ENCODE data around the gene TXN2. TPM values are rescaled to one million over a fixed set of nuclear protein-coding genes. Genes with fewer than 3 reads are reported as not detected.
"Not testable (repeated sequence)": the region's sequence is repeated elsewhere in the genome, so short reads cannot be mapped to it uniquely, and the experiment has no call there.

TXN2 gene, protein sequence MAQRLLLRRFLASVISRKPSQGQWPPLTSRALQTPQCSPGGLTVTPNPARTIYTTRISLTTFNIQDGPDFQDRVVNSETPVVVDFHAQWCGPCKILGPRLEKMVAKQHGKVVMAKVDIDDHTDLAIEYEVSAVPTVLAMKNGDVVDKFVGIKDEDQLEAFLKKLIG
- total RNA-seq = 100 to 1,000 TPM; 117 to 124 TPM

DNA sequence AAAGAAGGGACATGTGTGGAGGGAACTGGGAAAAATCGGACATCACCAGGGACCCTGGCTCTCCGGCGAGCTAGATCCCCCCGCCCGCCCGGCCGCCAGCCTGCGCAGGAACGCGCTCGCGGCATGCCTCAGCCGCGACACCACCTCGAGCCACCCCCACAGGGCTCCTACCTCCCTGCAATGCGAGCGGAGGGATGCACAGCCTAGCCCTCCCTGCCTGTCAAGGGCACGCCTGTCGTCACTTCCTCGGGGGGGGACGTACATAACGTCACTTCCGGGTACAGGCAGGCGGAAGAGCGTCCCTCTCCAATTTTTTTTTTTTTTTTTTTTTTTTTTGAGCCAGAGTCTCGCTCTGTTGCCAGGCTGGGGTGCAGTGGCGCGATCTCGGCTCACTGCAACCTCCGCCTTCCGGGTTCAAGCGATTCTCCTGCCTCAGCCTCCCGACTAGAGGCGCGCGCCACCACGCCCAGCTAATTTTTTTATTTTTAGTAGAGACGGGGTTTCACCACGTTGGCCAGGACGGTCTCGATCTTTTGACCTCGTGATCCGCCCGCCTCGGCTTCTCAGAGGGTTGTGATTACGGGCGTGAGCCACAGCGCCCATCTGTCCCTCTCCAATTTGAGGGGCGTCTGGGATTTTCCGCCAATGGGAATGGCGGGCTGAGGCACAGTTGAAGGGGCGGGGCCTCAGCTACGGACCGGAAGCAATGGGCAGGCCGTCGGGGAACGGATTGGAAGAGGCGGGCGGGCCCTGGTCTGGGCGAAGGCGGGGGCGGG is at the start of gene TXN2:
TSS of gene TXN2 (minus strand) at position 248 of the 776 bp plus-strand sequence. CDS start 803 bp downstream, outside the sequence.
- POLR2A ChIA-PET = interaction anchor here (0.7 to 1.4 kb wide), 6 partner anchors 11 to 150 kb away, joined by 3 to 8 read pairs (median 4); partner anchors contain the start of genes EIF3D and FOXRED2

DNA sequence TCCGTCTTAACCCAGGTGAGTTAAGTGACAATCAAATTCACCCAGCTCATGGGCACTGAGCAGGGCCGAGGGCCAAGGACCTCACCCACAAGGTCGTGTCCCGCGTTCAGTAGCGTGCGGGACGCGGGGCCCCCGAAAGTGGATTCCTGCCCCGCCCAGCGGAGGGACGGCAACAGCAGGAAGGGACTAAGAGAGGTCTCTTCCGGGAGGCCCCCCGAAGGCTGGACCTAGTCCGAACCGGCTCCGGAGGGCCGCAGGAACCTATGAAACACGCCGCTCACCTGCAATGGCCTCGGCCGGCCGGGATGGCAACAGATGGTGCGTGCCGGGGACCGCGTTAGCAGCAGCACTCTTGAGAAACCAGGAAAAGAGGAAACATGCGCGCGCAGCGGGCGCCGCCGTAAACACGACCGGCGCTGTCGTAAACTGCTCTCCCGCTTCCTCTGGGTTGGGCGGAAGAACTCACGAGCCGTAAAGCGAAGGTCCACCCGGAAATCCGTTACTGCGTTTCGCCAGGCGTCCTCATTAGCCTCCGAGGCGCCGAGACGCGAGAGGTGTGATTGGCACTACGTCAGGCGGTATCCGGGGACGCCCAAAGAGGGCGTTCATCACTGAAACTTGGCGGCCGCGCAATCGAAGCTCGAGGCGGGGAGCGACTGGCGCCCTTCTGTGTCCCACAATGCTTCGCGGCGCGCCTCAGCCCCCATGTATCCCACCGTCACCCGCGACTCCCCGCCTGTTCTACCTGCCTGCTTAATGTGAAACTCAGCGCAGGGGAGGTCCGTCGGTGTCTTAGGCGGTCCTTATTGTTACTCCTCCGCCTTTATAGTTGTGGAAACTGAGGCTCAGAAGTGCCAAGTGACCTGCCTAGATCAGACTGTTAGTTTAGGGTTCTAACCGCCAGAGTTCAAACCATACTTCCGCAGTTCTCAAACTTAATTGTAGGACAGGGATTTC is 47.6 kb upstream of the TXN2 start, which contains the start of gene EIF3D:
TSS of gene EIF3D (minus strand) at position 372 of the 957 bp plus-strand sequence. CDS start 3,045 bp downstream, outside the sequence.
- ChIA-PET POLR2A (interaction anchor here (0.5 to 2.9 kb wide), 7 partner anchors 17 to 579 kb away, joined by 3 to 13 read pairs (median 4); partner anchors contain the start of genes FOXRED2, IFT27 and TXN2), CTCF (interaction anchor here (0.5 to 1.6 kb wide), 5 partner anchors 13 to 229 kb away, joined by 3 to 7 read pairs (median 3); no protein-coding TSS in a partner anchor)

More for the DNA sequence above, at the start of gene TXN2:
- CTCF ChIA-PET = interaction anchor here (1.3 to 1.7 kb wide), 2 partner anchors 11 to 24 kb away, joined by 4 to 8 read pairs; no protein-coding TSS in a partner anchor

DNA sequence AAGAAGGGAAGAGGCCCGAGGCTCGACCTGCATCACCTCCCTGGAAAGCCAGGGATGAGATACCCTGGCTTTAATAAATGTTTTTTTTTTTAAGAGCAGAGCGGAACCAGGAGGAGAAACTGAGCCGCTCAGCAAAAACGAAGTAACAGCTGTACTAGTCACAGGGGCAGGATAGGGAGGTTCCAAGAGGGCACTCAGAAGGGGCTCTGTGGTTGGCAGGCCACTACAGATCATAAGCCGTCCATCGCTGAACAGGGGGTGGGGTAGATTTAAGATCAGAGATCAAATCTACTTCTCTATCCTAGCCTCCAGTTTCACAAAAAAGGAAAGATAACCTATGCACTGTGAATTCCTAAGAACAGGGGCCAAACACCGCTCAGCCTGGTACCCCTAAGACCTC is 46.9 kb upstream of the TXN2 start:
- ChIA-PET CTCF (interaction anchor here (0.8 to 1.2 kb wide), 2 partner anchors 17 to 21 kb away, joined by 3 to 4 read pairs; partner anchors contain the start of gene FOXRED2), POLR2A (interaction anchor here (0.6 to 2.9 kb wide), 3 partner anchors 21 to 705 kb away, joined by 3 to 13 read pairs (median 3); partner anchors contain the start of gene FOXRED2)

DNA sequence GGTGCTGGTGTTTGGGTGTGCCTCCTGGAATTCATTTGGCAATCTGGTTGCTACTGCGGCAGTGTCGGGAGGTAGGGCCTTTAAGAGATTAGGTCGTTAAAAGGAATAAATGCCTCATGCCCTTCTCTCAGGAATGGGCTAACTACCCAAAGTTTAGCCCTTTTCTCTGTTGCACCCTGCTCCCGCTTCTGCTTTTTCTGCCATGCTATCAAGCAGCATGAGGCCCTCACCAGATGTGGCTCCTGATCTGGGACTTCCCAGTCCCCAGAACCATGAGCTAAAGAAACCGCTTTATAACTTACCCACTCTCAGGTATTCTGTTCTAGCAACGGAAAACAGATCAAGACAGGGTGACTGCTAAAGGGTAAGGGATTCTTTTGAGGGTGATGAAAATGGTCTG is 41.2 kb upstream of the TXN2 start:
- CTCF ChIA-PET = interaction anchor here (1.8 kb wide), 1 partner anchor 12 kb away, joined by 4 read pairs; no protein-coding TSS in a partner anchor
- POLR2A ChIA-PET = no interaction called here

DNA sequence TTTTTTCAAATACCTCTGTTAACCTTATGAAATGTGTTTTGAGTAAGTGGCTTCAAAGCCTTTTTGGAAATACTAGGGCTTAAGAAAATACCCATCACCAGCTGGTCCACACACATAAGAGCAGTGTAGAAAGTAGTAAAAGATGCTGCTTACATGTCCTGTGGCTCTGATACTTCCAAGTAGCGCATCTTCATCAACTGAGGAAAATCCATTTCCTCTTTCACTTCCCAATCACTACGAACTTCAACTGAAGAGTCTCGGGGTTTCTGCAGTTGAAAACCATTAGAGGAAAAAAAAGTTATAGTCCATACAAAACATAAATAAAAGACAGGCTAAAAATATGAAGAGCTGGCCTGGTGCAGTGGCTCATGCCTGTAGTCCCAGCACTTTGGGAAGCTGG is 39.0 kb upstream of the TXN2 start:
- ChIA-PET CTCF (interaction anchor here (0.6 kb wide), 1 partner anchor 180 kb away, joined by 4 read pairs; no protein-coding TSS in a partner anchor), POLR2A (interaction anchor here (1.0 kb wide), 1 partner anchor 12 kb away, joined by 3 read pairs; no protein-coding TSS in a partner anchor)

DNA sequence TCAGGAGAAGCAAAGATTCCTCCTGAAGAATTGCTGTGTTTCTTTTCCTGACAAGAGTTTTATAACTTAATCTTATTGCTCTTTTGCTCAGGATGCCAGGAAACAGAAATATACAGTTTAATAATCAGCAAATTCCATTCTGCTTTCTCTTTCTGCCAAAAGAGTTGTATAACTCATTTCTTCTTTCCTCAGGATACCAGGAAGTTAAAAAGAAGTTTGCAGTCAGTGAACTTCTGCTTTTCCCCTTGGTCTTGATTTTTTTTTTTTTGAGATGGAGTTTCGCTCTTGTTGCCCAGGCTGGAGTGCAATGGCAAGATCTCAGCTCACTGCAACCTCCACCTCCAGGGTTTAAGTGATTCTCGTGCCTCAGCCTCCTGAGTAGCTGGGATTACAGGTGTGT is 38.5 kb upstream of the TXN2 start:
- CTCF ChIA-PET, POLR2A ChIA-PET: not testable (repeated sequence)

DNA sequence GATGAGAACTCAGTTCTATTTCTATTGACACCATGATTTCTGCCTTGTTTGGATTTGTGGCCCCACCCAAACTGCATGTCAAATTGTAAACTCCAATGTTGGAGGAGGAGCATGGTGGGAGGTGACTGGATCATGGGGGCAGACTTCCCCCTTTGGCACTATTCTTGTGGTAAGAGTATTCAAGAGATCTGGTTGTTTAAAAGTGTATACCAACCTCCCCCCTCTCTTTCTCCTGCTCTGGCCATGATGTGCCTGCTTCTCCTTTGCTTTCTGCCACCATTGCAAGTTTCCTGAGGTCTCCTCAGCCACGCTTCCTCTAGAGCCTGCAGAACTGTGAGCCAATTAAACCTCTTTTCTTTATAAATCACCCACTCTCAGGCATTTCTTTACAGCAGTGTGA is 33.3 kb upstream of the TXN2 start:
- ChIA-PET POLR2A (no interaction called here), CTCF (no interaction called here)

DNA sequence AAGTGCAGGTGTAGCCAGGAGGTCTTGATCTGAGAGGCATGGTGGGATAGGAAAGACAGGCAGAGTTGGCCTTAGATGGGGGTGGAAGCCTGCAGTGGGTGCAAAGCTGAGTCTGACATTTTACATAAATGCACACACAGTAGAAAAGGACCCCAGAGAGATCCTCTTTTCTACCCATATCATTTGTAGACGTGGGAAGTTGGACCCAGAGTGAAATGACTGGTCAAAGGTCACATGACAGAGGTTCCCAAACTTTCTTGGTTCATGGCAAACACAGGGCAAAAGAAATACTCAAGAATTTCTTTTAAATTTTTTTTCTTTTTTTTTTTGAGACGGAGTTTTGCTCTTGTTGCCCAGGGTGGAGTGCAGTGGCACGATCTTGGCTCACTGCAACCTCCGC is 31.6 kb upstream of the TXN2 start:
- ChIA-PET CTCF (no interaction called here), POLR2A (no interaction called here)

DNA sequence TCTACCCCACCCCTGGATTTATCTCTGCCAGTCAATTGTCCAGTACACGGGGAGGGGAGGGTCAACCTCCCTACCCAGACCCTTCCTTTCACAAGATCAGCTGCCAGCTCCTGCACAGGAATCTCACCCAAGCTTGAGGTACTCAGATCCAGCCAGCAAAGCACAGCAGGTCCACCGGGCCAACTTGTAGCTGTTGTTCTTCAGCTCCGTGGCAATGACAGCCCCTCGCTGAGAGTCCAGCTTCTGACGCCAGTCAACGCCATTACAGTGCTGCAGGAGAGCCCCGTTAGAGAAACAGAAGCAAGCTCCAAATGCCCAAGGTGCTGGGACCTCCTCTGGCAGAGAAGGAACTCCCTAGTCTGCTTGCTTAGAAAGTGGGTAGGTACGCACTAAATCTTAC is 30.9 kb upstream of the TXN2 start:
- ChIA-PET CTCF (no interaction called here), POLR2A (interaction anchor here (1.0 kb wide), 1 partner anchor 17 kb away, joined by 3 read pairs; the partner anchor contains the start of gene EIF3D)

DNA sequence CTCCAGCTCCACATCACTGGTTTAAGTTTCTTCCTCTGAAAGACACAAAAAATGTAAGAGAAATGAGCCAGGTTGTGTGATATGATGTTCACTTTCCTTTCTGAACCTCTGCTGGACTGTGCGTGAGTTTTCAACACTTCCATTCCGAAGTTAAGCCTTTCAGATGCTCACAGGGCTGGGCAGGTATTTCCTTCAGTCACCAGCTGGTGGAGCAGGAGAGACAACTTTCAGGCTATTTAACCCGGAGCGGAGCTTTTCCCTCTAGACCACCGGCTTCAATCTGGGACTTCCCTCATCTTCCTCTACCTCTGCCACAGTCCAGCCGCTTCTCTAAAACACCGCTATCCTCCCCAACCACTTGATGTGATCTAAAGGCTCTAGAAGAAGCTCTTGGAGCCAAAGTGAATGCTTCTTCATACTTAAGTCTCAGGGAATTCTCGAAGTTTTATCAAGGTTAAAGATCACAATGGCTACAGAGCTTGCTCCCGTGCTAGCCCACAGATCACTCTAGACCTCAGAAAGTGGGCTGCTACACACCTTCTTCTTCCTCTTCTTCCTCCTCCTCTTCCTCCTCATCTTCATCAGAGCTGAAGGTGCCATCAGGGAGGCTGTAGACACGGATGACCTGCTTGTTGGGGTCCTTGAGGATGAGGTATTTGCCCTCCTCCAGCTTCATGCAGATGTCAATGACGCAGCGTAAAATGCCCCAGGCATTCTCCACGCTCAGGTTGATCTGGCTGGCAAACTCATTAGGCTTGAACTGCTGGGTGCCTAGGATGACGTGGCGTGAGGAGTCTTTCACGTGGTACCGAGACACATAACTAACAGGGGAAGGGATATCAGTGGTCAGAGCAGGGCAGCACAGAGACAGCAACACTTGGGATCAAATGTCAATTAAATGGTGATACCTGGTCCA is 29.8 kb upstream of the TXN2 start:
- ChIA-PET POLR2A (interaction anchor here (1.1 kb wide), 1 partner anchor 13 kb away, joined by 3 read pairs; no protein-coding TSS in a partner anchor), CTCF (interaction anchor here (0.8 to 1.4 kb wide), 3 partner anchors 11 to 21 kb away, joined by 3 to 4 read pairs (median 4); no protein-coding TSS in a partner anchor)

DNA sequence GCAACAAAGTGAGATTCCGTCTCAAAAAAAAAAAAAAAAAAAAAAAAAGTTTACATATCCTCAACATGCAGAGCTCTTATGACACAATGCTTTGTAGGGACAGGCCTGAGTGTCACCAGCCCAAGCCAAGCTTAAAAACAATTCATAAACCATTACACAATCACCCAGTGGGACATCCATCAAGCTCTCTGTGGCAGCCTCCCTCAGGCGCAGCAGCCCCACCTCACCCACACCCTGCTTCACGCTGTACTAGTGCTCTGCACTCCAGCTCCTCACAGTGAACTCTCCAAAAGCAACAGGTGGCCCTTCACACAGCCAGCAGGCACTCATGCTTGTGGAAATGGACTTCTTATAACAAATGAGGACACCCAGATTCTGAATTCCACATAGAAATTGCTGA is 28.9 kb upstream of the TXN2 start:
- POLR2A ChIA-PET = interaction anchor here (1.1 kb wide), 1 partner anchor 14 kb away, joined by 3 read pairs; no protein-coding TSS in a partner anchor
- CTCF ChIA-PET = interaction anchor here (1.0 to 1.4 kb wide), 2 partner anchors 12 to 40 kb away, joined by 3 to 4 read pairs; no protein-coding TSS in a partner anchor

DNA sequence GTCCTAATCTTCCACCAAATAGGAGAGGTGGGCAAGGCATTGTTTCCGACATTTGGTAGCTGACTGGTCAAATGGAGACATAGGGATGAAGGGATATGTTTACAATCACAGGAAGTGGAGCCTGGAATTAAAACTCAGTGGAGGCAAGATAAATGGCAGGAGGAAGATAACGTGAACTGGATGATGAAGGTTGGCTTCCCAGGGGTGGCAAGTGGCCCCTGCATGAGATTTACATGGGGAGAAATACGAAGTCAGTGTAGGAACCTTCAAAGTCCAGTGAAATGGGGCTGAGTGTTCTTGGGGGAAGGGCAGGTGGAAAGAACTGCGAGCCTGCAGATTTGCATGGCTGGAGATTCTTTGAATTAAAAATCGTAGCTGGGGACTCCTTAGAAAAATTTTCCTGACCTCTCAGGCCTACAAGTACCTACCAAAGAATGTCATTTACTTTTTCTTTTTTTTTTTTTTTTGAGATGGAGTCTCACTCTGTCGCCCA is 26.1 kb upstream of the TXN2 start:
- CTCF ChIA-PET = interaction anchor here (1.2 kb wide), 1 partner anchor 20 kb away, joined by 4 read pairs; no protein-coding TSS in a partner anchor
- POLR2A ChIA-PET = interaction anchor here (0.7 to 2.3 kb wide), 4 partner anchors 11 to 239 kb away, joined by 4 to 13 read pairs (median 4); partner anchors contain the start of gene EIF3D

DNA sequence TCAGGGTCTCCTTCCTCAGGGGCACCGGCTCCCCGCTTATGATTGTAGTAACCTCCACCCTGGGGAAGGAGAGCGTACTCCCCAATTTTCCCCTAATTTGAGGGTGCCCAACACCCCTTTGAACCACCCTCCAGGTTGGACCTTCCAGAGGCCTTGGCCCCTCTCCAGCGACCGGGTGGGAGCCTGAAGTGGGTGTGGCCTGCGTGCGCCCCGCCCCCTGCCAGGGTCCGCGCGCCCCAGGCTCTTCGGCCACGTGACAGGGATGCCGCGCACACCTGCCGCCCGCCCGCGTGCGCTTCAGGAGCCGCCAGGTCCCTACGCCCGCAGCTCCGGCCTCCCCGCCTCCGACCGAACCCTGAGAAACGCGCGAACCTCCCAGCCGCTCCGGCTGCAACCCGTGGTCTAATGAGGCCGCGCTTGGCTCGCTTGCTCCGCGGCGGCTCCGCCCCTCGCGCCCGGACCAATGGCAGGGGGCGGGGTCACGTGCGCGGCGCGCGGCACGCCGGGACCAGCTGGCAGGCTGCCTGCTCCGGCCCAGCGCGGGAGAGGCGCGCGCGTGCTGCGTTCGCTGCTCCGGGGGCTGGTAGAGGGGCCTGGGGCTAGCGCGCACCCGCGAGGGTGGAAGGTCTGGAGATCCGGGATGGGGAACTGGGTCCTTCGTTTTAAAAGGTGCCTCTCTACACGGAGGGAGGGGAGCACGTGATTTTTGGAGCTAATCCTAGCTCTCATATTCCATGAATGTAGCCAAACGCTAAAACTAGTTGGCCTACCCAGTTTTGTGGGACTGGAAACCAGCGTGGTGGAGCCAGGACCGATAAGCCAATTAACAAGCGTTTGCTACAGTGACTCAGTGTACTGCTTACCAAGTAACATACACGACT is 25.4 kb upstream of the TXN2 start, which contains the start of gene FOXRED2:
TSS of gene FOXRED2 (minus strand) at position 404 of the 881 bp plus-strand sequence. CDS start 618 bp downstream, outside the sequence.
- POLR2A ChIA-PET = interaction anchor here (0.6 to 2.3 kb wide), 5 partner anchors 12 to 239 kb away, joined by 4 to 13 read pairs (median 4); partner anchors contain the start of gene EIF3D
- CTCF ChIA-PET = interaction anchor here (0.7 to 1.2 kb wide), 3 partner anchors 10 to 21 kb away, joined by 3 to 4 read pairs (median 3); no protein-coding TSS in a partner anchor

DNA sequence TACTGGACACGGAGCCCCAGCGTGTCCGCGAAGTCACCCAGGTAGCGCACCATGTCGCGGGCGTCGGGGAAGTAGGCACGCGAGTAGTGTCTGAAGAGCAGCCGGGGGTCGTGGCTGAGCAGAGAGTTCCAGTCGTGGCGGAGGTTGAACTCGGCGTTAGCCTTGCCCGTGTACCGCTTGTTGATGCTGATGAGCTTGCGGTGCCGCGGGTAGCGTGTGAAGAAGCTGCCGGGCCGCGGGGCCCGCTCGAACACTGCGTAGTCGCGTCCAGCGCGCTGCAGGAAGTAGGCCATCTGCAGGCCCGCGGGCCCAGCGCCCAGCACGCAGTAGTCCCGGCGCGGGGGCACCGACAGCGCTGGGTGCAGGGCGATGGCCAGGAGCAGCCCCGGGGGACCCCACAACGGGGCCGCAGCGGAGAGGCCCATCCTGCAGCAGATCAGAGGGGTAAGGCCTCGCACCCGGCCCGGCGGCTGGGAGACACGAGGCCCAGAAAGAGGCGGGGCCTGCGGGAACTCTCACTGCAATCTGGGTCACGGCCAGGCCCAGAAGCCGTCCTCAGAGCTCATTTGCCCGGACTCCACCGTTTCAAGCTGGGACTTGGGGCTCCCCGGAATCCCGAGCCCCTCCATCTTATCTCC is 24.7 kb upstream of the TXN2 start:
- ChIA-PET CTCF (interaction anchor here (1.2 kb wide), 2 partner anchors 11 to 22 kb away, joined by 3 to 4 read pairs; no protein-coding TSS in a partner anchor), POLR2A (interaction anchor here (0.6 to 2.3 kb wide), 3 partner anchors 19 to 213 kb away, joined by 4 to 13 read pairs (median 4); partner anchors contain the start of gene EIF3D)

DNA sequence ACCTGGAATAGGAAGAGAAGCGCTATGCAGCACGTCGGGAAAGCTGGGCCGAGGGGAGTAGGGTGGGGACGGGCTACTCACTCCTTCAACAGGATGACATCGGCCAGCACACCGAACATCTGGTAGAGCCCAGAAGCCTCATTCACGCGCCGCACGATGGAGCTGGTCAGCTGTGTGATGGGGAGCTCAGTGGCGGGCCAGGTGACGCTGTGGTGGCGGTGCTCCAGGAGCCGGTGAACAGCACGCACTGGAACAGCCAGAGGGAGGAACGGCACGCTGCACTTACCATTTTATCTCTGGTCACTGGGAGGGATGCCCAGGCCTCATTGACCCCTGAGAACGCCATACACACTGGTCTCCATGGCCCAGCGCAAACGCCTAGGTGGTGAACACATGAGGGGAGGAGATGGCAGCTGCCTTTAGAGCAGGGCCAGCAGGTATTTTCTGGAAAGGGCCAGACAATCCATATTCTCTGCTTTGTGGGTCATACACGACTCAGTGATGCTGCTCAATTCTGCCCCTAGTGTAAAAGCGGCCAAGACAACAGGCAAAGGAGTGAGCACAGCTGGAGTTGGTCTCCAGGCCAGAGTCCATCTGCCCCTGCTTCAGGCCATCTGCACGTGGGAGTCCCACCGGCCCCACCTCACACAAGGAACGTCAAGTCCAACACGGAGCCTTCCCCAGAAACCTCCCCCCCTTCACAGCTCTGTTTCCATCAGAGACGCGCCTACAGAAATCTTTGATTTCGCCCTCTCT is 16.6 kb upstream of the TXN2 start:
- CTCF ChIA-PET = interaction anchor here (1.2 kb wide), 1 partner anchor 10 kb away, joined by 3 read pairs; no protein-coding TSS in a partner anchor
- POLR2A ChIA-PET = no interaction called here
